GM18520 (cell line): ENCODE data around the gene MROH9.

Experiments
- ATAC-seq: cut with Tn5 transposase; IDR thresholded peaks from one replicate; pipeline ENCODE4 v1.9.1; 2021; ENCODE audit not compliant: unreplicated experiment

The MROH9 gene

GRCh38 chr1:170967042-170967910, 31.9 kb downstream of the MROH9 start:
- ATAC-seq, result no peak

- ATAC-seq, result no peak
These were observed 34.9 kb downstream of the MROH9 start for GRCh38 chr1:170970256-170970655.

GRCh38 chr1:170978371-170978910, 43.1 kb downstream of the MROH9 start:
- ATAC-seq, result no peak

GRCh38 chr1:170985406-170985805, 50.1 kb downstream of the MROH9 start:
- ATAC-seq, result no peak

- no peak for ATAC-seq
These were observed 51.6 kb downstream of the MROH9 start for GRCh38 chr1:170986901-170987300.

GRCh38 chr1:170987424-170987823, 52.1 kb downstream of the MROH9 start:
- ATAC-seq, result no peak

- ATAC-seq, result no peak
These were observed 57.8 kb downstream of the MROH9 start for GRCh38 chr1:170993151-170993550.

- no peak for ATAC-seq
These were observed 58.4 kb downstream of the MROH9 start for GRCh38 chr1:170993717-170994116.

- ATAC-seq, result no peak
These were observed 79.5 kb downstream of the MROH9 start for GRCh38 chr1:171014880-171015279.

- ATAC-seq, result no peak
These were observed 82.1 kb downstream of the MROH9 start for GRCh38 chr1:171017426-171017825.

- ATAC-seq, result no peak
These were observed 84.6 kb downstream of the MROH9 start for GRCh38 chr1:171019971-171020370.

GRCh38 chr1:171032822-171033702, 97.7 kb downstream of the MROH9 start:
- no peak for ATAC-seq

GRCh38 chr1:171037626-171038025, 102.3 kb downstream of the MROH9 start:
- no peak for ATAC-seq

- no peak for ATAC-seq
These were observed 103.0 kb downstream of the MROH9 start for GRCh38 chr1:171038284-171038683.

GRCh38 chr1:171048014-171048413, 112.7 kb downstream of the MROH9 start:
- no peak for ATAC-seq

GRCh38 chr1:171052977-171053376, 117.6 kb downstream of the MROH9 start:
- ATAC-seq, result no peak

GRCh38 chr1:171055966-171056643, 120.8 kb downstream of the MROH9 start:
- ATAC-seq, result no peak

GRCh38 chr1:171061425-171062143, 126.2 kb downstream of the MROH9 start:
- no peak for ATAC-seq

GRCh38 chr1:171062902-171063301, 127.6 kb downstream of the MROH9 start:
- no peak for ATAC-seq

- no peak for ATAC-seq
These were observed 139.7 kb downstream of the MROH9 start for GRCh38 chr1:171075041-171075440.
